SU-DHL-6 (cell line): ENCODE results near the gene SNUPN.
"Not testable (repeated sequence)": the region's sequence is repeated elsewhere in the genome, so short reads cannot be mapped to it uniquely, and the experiment has no call there.

Source experiments
- H2AFZ ChIP-seq: fragments of 200-600 bp; sonication (generic); 2 replicates; pipeline ENCODE4 v1.6.1; 2014; ENCODE audit warnings: low read depth, mild to moderate bottlenecking, moderate library complexity, mixed read lengths, antibody characterized with exemption, low read length; ENCODE audit not compliant: severe bottlenecking
- H3F3A ChIP-seq: fragments of 200-600 bp; shearing (Covaris generic); 2 replicates; pipeline ENCODE4 v1.6.0; 2016; ENCODE audit warnings: antibody characterized with exemption, mild to moderate bottlenecking; ENCODE audit not compliant: insufficient read depth
- H3K27ac ChIP-seq: fragments of 200-600 bp; sonication (generic); 2 replicates; pipeline ENCODE4 v1.5.1; 2016; ENCODE audit warnings: low read depth, mild to moderate bottlenecking, low read length, moderate library complexity, mixed read lengths
- H3K27me3 ChIP-seq: fragments of 200-600 bp; sonication (generic), shearing (Covaris generic); 2 replicates; pipeline ENCODE4 v1.6.0; 2014; ENCODE audit warnings: mild to moderate bottlenecking, low read length
- H3K36me3 ChIP-seq: fragments of 200-600 bp; sonication (generic); 2 replicates; pipeline ENCODE4 v1.6.1; 2014; ENCODE audit warnings: mild to moderate bottlenecking, low read length, mixed read lengths
- H3K4me2 ChIP-seq: fragments of 300-600, 200-600 bp; shearing (Covaris generic), sonication (generic); 2 replicates; pipeline ENCODE4 v1.6.0; 2014; ENCODE audit warnings: low read length, low read depth, mild to moderate bottlenecking; ENCODE audit not compliant: poor library complexity, severe bottlenecking
- H3K4me3 ChIP-seq: fragments of 200-600 bp; sonication (generic); 2 replicates; pipeline ENCODE4 v1.5.1; 2014; ENCODE audit warnings: antibody characterized with exemption, low read length, mild to moderate bottlenecking, mixed read lengths; ENCODE audit not compliant: insufficient read depth, poor library complexity, severe bottlenecking
- H3K79me2 ChIP-seq: fragments of 200-600 bp; sonication (generic); 2 replicates; pipeline ENCODE4 v1.6.1; 2014; ENCODE audit warnings: mild to moderate bottlenecking, low read length, moderate library complexity; ENCODE audit not compliant: insufficient read depth
- H3K9ac ChIP-seq: fragments of 200-600 bp; sonication (generic); 2 replicates; pipeline ENCODE4 v1.7.0; 2014; ENCODE audit warnings: mild to moderate bottlenecking, low read length
- H3K9me2 ChIP-seq: fragments of 200-600 bp; sonication (generic); replicated peaks from 2 replicates; pipeline ENCODE4 v1.6.1; 2014; ENCODE audit warnings: low read length; ENCODE audit not compliant: insufficient read depth
- H3K9me3 ChIP-seq: fragments of 200-600 bp; sonication (generic); 2 replicates; pipeline ENCODE4 v1.6.1; 2014; ENCODE audit warnings: low read length, mixed read lengths; ENCODE audit not compliant: insufficient read depth
- H4K20me1 ChIP-seq: fragments of 200-600 bp; sonication (generic); 2 replicates; pipeline ENCODE4 v1.6.1; 2014; ENCODE audit warnings: low read depth, mild to moderate bottlenecking, antibody characterized with exemption, low read length, moderate library complexity, mixed read lengths
- CTCF ChIP-seq: fragments of 200-600 bp; sonication (generic); IDR thresholded peaks from one replicate; pipeline ENCODE4 v1.5.1; 2017; ENCODE audit warnings: antibody characterized with exemption, mild to moderate bottlenecking, low read length, moderate library complexity; ENCODE audit not compliant: insufficient read depth, poor library complexity, severe bottlenecking
- EZH2phosphoT487 ChIP-seq: fragments of 200-600 bp; sonication (generic), shearing (Covaris generic); conservative IDR thresholded peaks from 2 replicates; pipeline ENCODE4 v1.6.1; 2018; ENCODE audit warnings: mild to moderate bottlenecking, antibody characterized with exemption, low read length, moderate library complexity, mixed read lengths

SNUPN gene

GRCh38 chr15:75583701-75584100 lies 41.8 kb downstream of the SNUPN start:
- Histone ChIP-seq H3K9me2 (no peaks in the 10 kb centered on the region), H4K20me1 (no peaks in the 10 kb centered on the region), H3K9me3 (no peaks in the 10 kb centered on the region), H3K4me2 (no peak overlapping the region), H3K4me3 (no peak overlapping the region), H3K36me3 (no peaks in the 10 kb centered on the region), H3K9ac (no peak overlapping the region), H3F3A (no peaks in the 10 kb centered on the region; the same call in 1 of the 2 replicates), H3K27ac (no peak overlapping the region), H2AFZ (no peak overlapping the region), H3K27me3 (no peaks in the 10 kb centered on the region), H3K79me2 (no peaks in the 10 kb centered on the region)
- no peak for TF ChIP-seq EZH2phosphoT487
- TF ChIP-seq CTCF = no peak

GRCh38 chr15:75582943-75583342 lies 42.6 kb downstream of the SNUPN start:
- not testable (repeated sequence) for H3K36me3 ChIP-seq, H4K20me1 ChIP-seq, H3F3A ChIP-seq, H3K27ac ChIP-seq, H3K79me2 ChIP-seq, H3K4me2 ChIP-seq, H3K9me2 ChIP-seq, H2AFZ ChIP-seq, H3K27me3 ChIP-seq, H3K4me3 ChIP-seq, H3K9me3 ChIP-seq, H3K9ac ChIP-seq

- Histone ChIP-seq H3K4me2 (peak within 1 kb of the TSS; percentile 92), H2AFZ (peak within 1 kb of the TSS; percentile 95), H3F3A (peaks cover 16% of the 10 kb centered on the region; the same call in 1 of the 2 replicates), H3K9me3 (no peaks in the 10 kb centered on the region), H3K4me3 (peak within 1 kb of the TSS; percentile 79), H3K9me2 (no peaks in the 10 kb centered on the region), H3K9ac (peak within 1 kb of the TSS; percentile 97), H3K27me3 (no peaks in the 10 kb centered on the region), H3K79me2 (peaks cover 32% of the 10 kb centered on the region), H4K20me1 (no peaks in the 10 kb centered on the region), H3K27ac (peak within 1 kb of the TSS; percentile 84), H3K36me3 (no peaks in the 10 kb centered on the region)
- TF ChIP-seq CTCF = no peak
- TF ChIP-seq EZH2phosphoT487 = no peak
Measured at GRCh38 chr15:75578948-75579920, 46.3 kb downstream of the SNUPN start, which contains the start of gene PTPN9. TSS of gene PTPN9 (minus strand) at chr15:75579315. CDS start at chr15:75578776, 539 bp downstream.
